GM20431 (cell line): ENCODE measurements around the gene DBF4.
"Not testable (repeated sequence)": the region's sequence is repeated elsewhere in the genome, so short reads cannot be mapped to it uniquely, and the experiment has no call there.

Source experiments
- in situ Hi-C: fragments of 300-500 bp; cut with MseI, MboI; formaldehyde crosslinking; loops from one replicate; pipeline ENCODE4 v1.15.0; 2020; ENCODE audit warnings: low sequenced_read_pairs; ENCODE audit not compliant: unreplicated experiment

DBF4 gene, protein sequence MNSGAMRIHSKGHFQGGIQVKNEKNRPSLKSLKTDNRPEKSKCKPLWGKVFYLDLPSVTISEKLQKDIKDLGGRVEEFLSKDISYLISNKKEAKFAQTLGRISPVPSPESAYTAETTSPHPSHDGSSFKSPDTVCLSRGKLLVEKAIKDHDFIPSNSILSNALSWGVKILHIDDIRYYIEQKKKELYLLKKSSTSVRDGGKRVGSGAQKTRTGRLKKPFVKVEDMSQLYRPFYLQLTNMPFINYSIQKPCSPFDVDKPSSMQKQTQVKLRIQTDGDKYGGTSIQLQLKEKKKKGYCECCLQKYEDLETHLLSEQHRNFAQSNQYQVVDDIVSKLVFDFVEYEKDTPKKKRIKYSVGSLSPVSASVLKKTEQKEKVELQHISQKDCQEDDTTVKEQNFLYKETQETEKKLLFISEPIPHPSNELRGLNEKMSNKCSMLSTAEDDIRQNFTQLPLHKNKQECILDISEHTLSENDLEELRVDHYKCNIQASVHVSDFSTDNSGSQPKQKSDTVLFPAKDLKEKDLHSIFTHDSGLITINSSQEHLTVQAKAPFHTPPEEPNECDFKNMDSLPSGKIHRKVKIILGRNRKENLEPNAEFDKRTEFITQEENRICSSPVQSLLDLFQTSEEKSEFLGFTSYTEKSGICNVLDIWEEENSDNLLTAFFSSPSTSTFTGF

DNA sequence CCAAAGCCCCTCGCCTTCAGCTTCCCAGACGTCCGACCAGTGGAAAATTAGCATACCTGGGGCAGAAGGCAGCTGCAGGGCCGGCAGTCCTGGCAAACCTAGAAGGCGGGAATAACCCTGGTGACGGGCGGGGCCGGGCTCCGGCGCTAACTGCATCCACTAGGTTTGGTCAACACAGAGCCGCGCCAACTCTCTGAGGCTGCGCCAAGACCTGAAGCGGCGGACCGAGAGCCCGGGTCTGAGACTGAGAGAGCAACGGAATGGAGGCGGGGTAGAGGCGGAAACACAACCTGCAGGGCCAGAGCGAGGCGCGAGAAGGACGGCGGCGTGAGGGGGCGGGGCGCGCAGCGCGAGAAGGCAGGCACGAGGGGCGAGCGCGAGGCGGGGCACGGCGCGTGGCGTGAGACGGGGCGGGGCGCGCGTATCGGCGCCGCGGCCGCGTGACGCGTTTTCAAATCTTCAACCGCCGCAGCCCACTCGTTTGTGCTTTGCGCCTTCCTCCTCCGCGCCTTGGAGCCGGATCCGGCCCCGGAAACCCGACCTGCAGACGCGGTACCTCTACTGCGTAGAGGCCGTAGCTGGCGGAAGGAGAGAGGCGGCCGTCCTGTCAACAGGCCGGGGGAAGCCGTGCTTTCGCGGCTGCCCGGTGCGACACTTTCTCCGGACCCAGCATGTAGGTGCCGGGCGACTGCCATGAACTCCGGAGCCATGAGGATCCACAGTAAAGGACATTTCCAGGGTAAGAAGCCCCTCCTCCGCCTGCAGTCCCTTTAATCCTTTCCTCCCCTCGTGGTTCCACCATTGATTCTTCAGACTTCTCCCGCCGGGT is at the start of gene DBF4, which contains the start of gene SLC25A40:
Gene DBF4, plus strand, starts transcription at position 454 of the 829 bp plus-strand sequence. Its CDS starts 240 bp downstream, at position 694.
Gene SLC25A40, minus strand, starts transcription at position 321 of the 829 bp plus-strand sequence. CDS start 17,633 bp downstream, outside the sequence.
- in situ Hi-C loops: no loop called here

DNA sequence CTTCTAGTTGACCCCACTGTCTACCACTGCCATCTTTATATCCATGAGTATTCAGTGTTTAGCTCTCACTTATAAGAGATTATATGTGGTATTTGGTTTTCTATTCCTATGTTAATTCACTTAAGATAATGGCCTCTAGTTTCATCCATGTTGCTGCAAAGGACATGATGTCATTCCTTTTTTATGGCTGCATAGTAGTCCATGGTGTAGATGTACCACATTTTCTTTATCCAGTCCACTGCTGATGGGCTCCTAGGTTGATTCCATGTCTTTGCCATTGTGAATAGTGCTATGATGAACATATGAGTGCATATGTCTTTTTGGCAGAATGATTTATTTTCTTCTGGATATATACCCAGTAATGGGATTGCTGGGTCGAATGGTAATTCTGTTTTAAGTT is 47.9 kb upstream of the DBF4 start:
- in situ Hi-C loops: not testable (repeated sequence)

DNA sequence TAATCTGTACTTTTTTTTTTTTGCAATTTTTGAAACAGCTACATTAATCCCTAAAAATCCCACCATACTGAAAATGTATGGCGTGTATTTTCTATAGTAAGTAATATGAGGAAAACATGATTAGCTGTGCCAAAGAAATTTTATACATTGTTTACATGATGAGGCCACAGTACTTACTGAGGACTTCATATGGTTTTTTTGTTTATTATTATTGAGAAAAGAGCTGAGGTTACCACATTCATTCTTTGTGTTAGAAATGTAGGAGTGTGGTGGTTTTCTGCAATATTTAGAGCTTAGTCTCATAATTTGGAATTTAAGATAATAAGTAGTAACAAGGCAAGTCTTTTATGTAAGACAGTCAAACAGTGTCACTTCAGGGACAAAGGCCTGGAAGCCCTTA is 45.2 kb upstream of the DBF4 start:
- in situ Hi-C loops: no loop called here

DNA sequence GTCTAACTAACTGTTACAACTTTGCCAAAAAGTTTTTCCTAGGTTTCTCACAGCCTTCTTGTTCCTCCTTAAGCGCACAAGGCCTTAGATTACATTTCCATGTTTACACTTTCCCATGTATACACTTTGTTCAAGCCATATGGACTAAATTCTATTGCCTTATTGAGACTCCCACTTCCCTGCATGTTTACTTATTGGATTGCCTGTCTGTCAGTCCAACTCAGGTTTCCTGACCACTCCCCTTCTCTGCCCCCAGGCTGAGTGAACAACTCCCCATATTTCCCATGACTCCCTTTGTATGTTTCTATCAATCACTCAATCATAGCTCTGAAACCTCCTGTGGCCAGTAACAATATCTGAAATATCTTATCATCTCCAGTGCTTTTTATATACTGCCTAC is 43.2 kb upstream of the DBF4 start:
- in situ Hi-C loops: no loop called here

DNA sequence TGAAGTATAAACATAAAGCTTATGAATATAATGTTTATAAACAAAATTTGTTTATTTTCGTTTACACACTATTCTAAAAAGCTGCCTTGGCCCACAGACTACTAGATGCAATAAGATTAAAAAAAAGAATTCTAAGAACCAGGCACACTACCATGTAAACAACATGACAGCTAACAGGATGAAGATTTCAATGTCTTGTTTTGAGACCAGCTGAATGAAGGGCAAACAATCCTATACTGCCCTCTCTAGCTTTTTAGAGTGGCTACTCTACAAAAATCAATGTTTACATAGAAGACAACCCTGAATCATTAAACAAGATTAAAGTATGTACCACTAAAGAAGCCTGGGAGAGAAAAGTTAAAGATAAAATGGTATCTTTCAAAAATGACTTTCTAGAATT is 38.7 kb upstream of the DBF4 start:
- in situ Hi-C loops: no loop called here

DNA sequence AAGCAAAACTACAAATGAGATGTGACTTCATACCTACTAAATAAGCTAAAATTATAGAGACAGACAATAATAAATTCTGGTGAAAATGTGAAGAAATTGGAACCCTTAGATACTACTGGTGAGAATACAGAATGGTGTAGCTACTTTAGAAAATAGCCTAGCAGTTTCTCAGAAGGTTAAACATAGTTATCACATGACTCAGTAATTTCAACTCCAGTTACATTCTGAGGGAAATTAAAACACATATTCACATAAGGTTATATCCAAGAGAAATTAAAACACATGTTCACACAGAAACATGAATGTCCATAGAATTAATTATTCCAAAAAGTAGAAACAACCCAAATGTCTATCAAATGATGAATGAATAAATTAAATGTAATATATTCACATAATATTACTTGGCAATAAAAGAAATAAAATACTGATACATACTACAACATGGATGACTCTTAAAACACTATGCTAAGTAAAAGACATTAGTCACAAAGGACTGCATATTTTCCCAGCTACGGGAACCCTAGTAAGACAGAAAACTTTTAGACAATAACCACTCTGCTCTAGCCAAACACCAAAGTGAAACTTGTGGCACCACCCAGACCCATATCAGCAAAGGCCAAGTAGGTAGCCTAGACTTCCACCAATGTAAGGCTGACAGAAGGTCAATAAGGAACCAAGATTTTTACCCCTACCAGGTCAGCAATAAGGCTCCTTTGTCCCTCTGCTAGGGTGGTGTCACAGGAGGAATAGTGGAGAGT is 25.3 kb upstream of the DBF4 start:
- in situ Hi-C loops: no loop called here

DNA sequence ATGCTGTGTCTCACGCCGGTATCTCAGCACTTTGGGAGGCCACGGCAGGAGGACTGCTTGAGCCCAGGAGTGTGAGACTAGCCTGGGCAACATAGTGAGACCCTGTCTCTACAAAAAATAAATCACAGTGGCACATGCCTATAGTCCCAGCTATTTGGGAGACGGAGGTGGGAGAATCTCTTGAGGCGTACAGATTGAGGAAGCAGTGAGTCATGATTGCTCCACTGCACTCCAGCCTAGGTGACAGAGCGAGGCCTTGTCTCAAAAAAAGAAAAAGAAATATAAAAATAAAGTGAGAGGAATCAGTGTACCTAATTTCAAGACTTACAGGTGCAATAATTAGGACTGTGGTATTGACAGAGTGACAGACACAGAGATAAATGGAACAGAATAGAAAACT is 24.0 kb upstream of the DBF4 start:
- in situ Hi-C loops: no loop called here

DNA sequence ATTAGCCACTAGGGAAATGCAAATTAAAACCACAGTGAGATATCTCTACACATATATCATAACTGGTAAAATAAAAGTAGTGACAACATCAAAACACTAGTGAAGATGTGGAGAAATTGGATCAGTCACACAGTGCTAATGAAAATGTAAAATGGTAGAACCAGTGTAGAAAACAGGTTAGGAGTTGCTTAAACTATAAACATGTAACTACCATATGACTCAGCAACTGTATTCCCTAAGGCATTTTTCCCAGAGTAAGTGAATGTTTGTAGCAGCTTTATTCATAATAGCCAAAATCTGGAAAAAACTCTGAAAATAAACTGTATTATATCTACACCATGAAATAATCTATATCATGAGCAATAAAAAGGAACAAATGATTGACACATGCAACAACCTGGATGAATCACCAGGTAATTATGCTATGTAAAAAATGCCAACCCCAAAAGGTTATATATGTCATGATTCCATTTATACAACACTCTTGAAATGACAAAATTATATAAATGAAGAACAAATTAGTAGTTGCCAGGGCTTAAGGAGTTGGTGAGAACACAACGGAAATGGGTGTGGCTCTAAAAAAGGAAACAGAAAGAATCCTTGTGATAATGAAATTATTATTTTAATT is 22.9 kb upstream of the DBF4 start:
- in situ Hi-C loops: no loop called here

DNA sequence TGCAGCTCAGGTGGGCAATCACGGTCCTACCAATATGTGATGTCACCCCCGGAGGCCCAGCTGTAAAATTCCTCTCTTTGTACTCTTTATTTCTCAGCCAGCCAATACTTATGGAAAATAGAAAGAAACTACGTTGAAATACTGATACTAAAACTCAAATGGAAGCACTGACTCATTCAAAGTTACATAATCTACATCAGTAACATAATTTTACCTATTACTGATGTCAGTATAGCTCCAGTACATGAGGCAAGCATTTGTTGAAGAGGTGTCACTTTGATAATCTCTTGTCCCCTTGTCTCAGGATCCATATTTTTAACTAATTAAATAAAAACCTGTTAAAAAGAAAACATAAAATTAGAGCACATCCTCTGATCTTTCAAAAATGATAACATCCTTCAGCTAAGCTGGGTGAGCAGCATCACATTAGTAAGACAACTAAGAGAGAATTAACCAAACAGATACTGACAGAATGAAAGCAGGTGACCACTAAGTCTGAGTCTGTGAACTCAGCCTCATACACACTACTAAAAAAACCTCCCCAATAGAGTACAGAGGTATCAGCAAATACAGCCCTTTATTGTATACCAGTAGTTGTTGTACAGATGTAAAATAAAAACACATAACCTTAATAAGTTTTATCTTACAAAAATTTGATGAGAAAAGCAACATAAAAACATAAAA is 17.7 kb upstream of the DBF4 start:
- in situ Hi-C loops: no loop called here

DNA sequence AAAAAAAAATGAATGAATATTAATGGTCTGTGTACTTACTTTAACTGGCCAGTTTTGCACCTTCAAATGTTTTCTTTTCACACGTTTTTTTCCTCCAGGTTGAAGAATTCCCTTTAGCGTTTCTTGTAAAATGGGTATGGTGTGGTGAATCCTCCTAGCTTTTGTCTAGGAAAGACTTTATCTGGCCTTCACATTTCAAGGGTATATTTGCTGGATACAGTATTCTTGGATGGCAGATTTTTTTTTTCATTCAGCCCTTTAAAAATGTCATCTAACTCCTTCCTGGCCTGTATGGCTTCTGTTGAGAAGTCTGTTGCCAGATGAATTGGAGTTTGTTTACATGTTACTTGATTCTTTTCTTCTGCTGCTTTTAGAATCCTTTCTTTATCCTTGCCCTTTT is 10.2 kb upstream of the DBF4 start:
- in situ Hi-C loops: no loop called here

DNA sequence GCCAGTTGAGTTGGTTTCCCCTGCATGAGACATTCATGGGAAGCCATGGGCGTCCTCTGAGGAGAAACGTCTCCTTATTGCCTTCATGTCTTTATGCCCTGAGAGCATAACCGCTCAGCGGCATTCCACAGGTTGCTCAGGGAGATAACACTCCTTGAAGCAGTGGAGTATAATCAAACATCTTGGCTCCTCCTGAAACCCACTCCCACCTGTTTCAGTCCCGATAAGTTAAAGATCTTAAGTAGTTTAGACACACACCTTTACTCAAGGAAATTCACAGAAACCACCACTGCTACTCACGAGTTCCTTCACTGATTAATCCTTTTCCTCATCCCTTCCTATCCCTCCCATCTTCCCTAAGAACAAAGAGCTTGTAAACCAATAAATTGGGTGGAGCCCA is 9.8 kb upstream of the DBF4 start:
- in situ Hi-C loops: not testable (repeated sequence)

DNA sequence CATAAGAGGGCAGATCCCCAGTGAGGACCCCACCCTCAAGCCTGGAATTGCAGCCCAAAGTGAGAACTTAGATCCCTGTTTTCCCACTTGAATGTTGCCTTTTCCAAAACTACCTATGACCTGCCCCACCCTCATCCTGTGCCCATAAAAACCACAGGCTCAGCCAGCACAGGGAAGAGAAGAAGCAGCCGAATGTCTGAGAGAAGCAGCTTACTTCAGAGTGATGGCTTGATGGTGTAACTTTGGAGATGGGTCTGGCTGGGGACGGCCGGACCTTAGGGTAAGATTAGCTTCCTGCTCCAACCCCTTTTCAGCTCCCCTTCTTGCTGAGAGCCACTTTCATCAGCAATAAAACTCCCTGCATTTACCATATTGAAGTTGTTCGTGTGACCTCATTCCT is 5.8 kb upstream of the DBF4 start:
- in situ Hi-C loops: no loop called here

DNA sequence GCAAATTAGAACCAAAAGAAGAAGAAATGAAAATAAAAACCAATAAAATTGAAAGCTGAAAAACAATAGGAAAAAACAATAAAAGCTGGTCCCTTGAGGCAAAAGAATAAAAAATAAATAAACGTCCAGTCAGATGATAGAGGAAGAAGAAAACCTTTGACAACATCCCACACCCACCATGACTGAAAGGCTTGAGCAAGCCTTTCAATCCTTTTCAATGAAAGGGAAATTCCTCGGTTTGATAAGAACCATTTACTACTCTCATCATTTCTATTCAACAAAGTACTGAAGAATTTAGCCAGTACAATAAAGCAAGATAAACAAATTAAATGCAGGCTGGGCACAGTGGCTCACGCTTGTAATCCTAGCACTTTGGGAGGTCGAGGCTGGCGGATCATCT is 3.9 kb upstream of the DBF4 start:
- in situ Hi-C loops: no loop called here

DNA sequence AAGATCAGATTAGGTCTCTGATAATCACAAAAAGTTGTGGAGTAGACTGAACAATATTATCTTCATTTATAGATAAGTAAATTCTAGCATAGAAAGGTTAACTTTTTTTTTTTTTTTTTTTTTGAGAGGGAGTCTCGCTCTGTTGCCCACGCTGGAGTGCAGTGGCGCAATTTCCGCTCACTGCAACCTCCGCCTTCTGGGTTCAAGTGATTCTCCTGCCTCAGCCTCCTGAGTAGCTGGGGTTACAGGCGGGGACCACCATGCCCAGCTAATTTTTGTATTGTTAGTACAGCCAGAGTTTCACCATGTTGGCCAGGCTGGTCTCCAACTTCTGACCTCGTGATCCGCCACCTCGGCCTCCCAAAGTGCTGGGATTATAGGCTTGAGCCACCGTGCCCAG is 3.0 kb upstream of the DBF4 start:
- in situ Hi-C loops: not testable (repeated sequence)

DNA sequence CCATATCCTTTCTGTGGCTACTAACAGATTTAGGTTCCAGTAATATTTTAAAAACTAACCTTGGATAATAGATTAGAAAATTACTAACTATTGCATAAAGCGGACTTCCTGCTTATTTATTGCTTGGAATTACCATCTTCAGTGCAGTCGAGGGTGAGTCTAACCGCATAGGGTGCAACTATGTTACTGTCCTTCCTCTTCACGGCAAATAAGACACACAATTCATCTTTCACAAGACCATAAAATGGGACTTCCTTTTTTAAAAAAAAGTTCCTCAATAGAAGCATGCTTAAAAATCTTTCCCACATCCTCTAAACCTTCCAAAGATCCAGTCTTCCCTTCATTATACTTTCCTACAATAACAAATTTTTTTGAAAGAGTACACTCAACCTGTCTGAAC is 2.2 kb upstream of the DBF4 start:
- in situ Hi-C loops: no loop called here

DNA sequence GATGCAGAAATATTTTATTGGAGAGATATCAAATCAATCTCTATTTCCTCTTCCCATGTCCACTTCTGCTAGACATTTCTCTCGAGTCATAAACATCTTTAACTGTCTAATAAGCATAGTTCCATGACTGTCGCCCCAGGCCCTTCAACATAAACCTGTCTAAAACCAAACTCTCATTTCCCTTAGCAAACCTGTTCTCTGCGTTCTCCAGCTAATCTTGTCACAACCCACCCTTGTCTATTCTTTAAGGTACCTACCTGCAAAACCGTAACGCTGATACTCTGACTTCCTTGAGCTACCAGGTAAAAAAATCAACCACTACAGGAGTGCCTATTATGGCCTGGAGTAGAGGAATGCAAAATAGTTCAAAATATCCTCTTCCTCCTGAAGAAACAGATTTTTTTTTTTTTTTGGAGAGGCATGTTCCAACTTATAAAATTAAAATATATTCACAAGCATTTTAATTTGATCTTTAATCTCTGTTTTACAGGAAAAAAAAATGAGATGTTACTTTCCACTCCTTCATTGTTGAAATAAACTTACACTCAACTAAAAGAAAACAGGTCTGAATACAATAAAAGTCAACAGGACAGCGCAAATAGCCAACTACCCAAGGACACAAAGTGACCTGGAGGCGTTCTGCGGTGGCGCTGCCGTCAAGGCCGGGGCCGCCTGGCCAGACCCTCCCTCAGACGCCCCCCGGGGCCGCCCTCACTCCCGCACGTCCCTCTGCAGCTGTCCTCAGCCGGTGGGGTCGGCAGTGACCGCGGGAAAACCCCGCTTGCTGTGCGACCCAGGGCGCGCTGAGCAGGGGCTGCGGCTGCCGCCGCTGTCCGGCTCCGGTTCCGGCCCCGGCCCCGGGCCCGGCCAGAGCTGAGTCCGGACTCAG is 898 bp upstream of the DBF4 start:
- in situ Hi-C loops: no loop called here

DNA sequence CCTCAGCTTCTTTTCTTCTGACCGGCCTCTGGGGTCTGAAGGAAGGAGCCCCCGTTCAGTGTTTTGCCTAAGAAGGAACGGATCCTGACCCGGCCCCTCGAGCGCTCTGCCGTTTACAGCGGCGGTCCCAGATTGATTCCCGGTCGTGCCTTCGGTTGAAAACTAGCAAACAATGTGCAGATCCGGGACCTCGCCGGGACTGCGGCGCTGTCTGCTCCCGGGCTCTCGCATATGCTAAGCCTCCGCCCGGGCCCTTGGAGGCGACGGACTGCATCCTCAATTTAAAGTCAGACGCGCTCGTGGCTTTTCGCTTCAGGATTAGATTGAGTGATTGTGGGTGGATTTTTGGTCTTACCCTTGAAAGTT is 559 bp downstream of the DBF4 start:
- in situ Hi-C loops: no loop called here

DNA sequence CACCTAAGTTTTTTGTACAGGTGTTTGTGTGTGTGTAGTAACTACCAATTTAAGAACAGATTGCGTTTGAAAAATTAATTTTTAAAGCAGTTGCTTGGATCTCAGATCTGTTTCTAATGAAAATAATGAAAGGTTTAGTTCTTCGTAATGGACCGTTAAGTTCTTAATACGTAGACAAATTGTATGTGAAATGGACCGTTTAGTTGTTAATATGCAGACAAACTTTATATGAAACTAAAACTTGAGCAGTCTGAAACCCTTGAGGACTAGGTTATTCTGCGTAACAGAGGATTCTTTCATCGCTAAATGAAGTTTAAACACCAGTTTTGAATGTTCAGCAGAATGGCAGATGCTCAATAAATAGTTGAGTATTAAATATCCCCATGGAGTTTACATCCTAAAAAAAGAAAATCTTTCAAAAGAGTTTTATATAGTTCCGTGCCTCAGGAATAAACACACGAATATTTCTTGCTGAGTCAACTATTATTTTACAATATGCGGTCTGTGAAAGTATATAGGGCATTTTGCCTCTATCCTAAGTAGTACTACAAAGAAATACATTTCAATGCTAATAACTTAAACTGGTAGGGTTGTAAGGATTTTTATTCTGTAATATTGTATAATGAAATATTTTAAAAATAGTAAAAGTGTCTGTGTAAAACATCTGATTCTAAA is 1.2 kb downstream of the DBF4 start:
- in situ Hi-C loops: no loop called here
